SU-DHL-6 (cell line): ENCODE measurements around the gene TAL1.

Experiments used
- EZH2phosphoT487 ChIP-seq: fragments of 200-600 bp; sonication (generic), shearing (Covaris generic); conservative IDR thresholded peaks from 2 replicates; pipeline ENCODE4 v1.6.1; 2018; ENCODE audit warnings: mild to moderate bottlenecking, antibody characterized with exemption, low read length, moderate library complexity, mixed read lengths
- TF ChIP-seq, protein P1 (sequence below): fragments of 200-600 bp; sonication (generic); IDR thresholded peaks from one replicate; pipeline ENCODE4 v1.5.1; 2017; ENCODE audit warnings: antibody characterized with exemption, mild to moderate bottlenecking, low read length, moderate library complexity; ENCODE audit not compliant: insufficient read depth, poor library complexity, severe bottlenecking

DNA sequence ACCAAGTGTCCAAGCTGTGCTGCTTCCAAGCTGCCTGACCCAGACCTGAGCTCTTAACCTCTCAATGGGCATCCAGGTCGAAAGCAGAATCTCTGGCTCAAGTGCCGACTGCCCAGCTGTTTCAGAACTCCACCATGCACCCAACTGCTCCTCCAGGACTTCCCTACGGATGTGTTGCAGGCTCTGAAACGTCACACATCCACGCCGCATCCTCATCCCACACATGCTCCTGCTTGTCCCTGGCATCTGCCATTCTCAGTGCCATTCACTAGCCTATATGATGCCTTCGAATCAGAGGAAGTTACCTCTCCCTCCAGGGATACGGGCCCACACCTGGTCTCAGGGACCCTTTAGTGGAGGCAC, 53.4 kb downstream of the TAL1 start:
- TF ChIP-seq EZH2phosphoT487, result no peak
- TF ChIP-seq, protein P1, sequence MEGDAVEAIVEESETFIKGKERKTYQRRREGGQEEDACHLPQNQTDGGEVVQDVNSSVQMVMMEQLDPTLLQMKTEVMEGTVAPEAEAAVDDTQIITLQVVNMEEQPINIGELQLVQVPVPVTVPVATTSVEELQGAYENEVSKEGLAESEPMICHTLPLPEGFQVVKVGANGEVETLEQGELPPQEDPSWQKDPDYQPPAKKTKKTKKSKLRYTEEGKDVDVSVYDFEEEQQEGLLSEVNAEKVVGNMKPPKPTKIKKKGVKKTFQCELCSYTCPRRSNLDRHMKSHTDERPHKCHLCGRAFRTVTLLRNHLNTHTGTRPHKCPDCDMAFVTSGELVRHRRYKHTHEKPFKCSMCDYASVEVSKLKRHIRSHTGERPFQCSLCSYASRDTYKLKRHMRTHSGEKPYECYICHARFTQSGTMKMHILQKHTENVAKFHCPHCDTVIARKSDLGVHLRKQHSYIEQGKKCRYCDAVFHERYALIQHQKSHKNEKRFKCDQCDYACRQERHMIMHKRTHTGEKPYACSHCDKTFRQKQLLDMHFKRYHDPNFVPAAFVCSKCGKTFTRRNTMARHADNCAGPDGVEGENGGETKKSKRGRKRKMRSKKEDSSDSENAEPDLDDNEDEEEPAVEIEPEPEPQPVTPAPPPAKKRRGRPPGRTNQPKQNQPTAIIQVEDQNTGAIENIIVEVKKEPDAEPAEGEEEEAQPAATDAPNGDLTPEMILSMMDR, result no peak
